Activated CD4-positive, alpha-beta T cell treated with anti-CD3 and anti-CD28 coated beads, Interleukin-2, amount 10 ng/mL, durations not matched to agents 24 days and 14 days (primary cell): ENCODE measurements around the gene NAALADL2. TPM values are rescaled to one million over a fixed set of nuclear protein-coding genes. Genes with fewer than 3 reads are reported as not detected.

Experiments used
- DNase-seq: peaks from one replicate; pipeline ENCODE4 v3.0.0; 2022
- H3K27ac Mint-ChIP-seq: one replicate; pipeline ENCODE4 v1.8.0; 2022; ENCODE audit warnings: mild to moderate bottlenecking, mixed read lengths
- H3K27me3 Mint-ChIP-seq: one replicate; pipeline ENCODE4 v1.8.0; 2022; ENCODE audit warnings: mixed read lengths
- H3K36me3 Mint-ChIP-seq: one replicate; pipeline ENCODE4 v1.8.0; 2022; ENCODE audit warnings: low read depth, mild to moderate bottlenecking, mixed read lengths
- H3K4me1 Mint-ChIP-seq: one replicate; pipeline ENCODE4 v1.8.0; 2021; ENCODE audit warnings: mixed read lengths
- H3K4me3 Mint-ChIP-seq: one replicate; pipeline ENCODE4 v1.8.0; 2022; ENCODE audit warnings: mild to moderate bottlenecking, moderate library complexity, mixed read lengths
- H3K9me3 Mint-ChIP-seq: one replicate; pipeline ENCODE4 v1.8.0; 2021; ENCODE audit warnings: mixed read lengths
- intact Hi-C: fragments of 100-400 bp; cut with micrococcal nuclease; formaldehyde crosslinking; loops from one replicate; pipeline ENCODE4 v1.15.1; 2023
- total RNA-seq: library from RNA; stranded (reverse); gene quantifications from 2 replicates; pipeline ENCODE4 v1.2.3, GENCODE V29; 2022

NAALADL2 gene
- total RNA-seq, 1 donor from 2014 or later, result not detected

GRCh38 chr3:175617247-175617646 is 758.1 kb downstream of the NAALADL2 start:
- H3K27me3 Mint-ChIP-seq, result no peaks in the 10 kb centered on the region
- H3K9me3 Mint-ChIP-seq, result no peaks in the 10 kb centered on the region
- H3K27ac Mint-ChIP-seq, result no peak overlapping the region
- H3K4me1 Mint-ChIP-seq, result no peaks in the 10 kb centered on the region
- H3K4me3 Mint-ChIP-seq, result no peak overlapping the region
- no peak for DNase-seq
- intact Hi-C loops, result no loop called here
- no peaks in the 10 kb centered on the region for H3K36me3 Mint-ChIP-seq

- DNase-seq, result no peak
- Mint-ChIP-seq H3K9me3 (no peaks in the 10 kb centered on the region), H3K4me3 (no peak overlapping the region), H3K27me3 (no peaks in the 10 kb centered on the region), H3K27ac (no peak overlapping the region), H3K36me3 (no peaks in the 10 kb centered on the region), H3K4me1 (no peaks in the 10 kb centered on the region)
- intact Hi-C loops, result no loop called here
Measured at GRCh38 chr3:175619369-175619768, 760.2 kb downstream of the NAALADL2 start.

GRCh38 chr3:175620093-175620492 is 761.0 kb downstream of the NAALADL2 start:
- H3K4me1 Mint-ChIP-seq, result no peaks in the 10 kb centered on the region
- no peaks in the 10 kb centered on the region for H3K27me3 Mint-ChIP-seq
- H3K4me3 Mint-ChIP-seq, result no peak overlapping the region
- intact Hi-C loops, result no loop called here
- no peaks in the 10 kb centered on the region for H3K9me3 Mint-ChIP-seq
- no peak for DNase-seq
- no peak overlapping the region for H3K27ac Mint-ChIP-seq
- no peaks in the 10 kb centered on the region for H3K36me3 Mint-ChIP-seq

GRCh38 chr3:175620532-175620931 is 761.4 kb downstream of the NAALADL2 start:
- intact Hi-C loops, result no loop called here
- no peak for DNase-seq
- Mint-ChIP-seq H3K36me3 (no peaks in the 10 kb centered on the region), H3K27ac (no peak overlapping the region), H3K4me3 (no peak overlapping the region), H3K4me1 (no peaks in the 10 kb centered on the region), H3K27me3 (no peaks in the 10 kb centered on the region), H3K9me3 (no peaks in the 10 kb centered on the region)

GRCh38 chr3:175640958-175641357 is 781.8 kb downstream of the NAALADL2 start:
- no peak for DNase-seq
- intact Hi-C loops, result no loop called here
- H3K36me3 Mint-ChIP-seq, result no peaks in the 10 kb centered on the region
- no peak overlapping the region for H3K27ac Mint-ChIP-seq
- no peaks in the 10 kb centered on the region for H3K4me1 Mint-ChIP-seq
- no peak overlapping the region for H3K4me3 Mint-ChIP-seq
- no peaks in the 10 kb centered on the region for H3K27me3 Mint-ChIP-seq
- peaks cover 4% of the 10 kb centered on the region for H3K9me3 Mint-ChIP-seq

GRCh38 chr3:175646865-175647264 is 787.7 kb downstream of the NAALADL2 start:
- no peaks in the 10 kb centered on the region for H3K27me3 Mint-ChIP-seq
- H3K27ac Mint-ChIP-seq, result no peak overlapping the region
- no peaks in the 10 kb centered on the region for H3K36me3 Mint-ChIP-seq
- intact Hi-C loops, result no loop called here
- H3K9me3 Mint-ChIP-seq, result peaks cover 4% of the 10 kb centered on the region
- H3K4me1 Mint-ChIP-seq, result no peaks in the 10 kb centered on the region
- no peak overlapping the region for H3K4me3 Mint-ChIP-seq
- no peak for DNase-seq

GRCh38 chr3:175648899-175649298 is 789.8 kb downstream of the NAALADL2 start:
- intact Hi-C loops, result no loop called here
- Mint-ChIP-seq H3K27me3 (no peaks in the 10 kb centered on the region), H3K36me3 (no peaks in the 10 kb centered on the region), H3K4me1 (no peaks in the 10 kb centered on the region), H3K9me3 (peaks cover 4% of the 10 kb centered on the region), H3K4me3 (no peak overlapping the region), H3K27ac (no peak overlapping the region)
- no peak for DNase-seq

GRCh38 chr3:175651716-175652115 is 792.6 kb downstream of the NAALADL2 start:
- Mint-ChIP-seq H3K4me1 (no peaks in the 10 kb centered on the region), H3K9me3 (no peaks in the 10 kb centered on the region)

GRCh38 chr3:175655351-175655750 is 796.2 kb downstream of the NAALADL2 start:
- no peak for DNase-seq
- intact Hi-C loops, result no loop called here
- no peaks in the 10 kb centered on the region for H3K27me3 Mint-ChIP-seq
- no peak overlapping the region for H3K4me3 Mint-ChIP-seq
- no peak overlapping the region for H3K27ac Mint-ChIP-seq
- no peaks in the 10 kb centered on the region for H3K36me3 Mint-ChIP-seq
- no peaks in the 10 kb centered on the region for H3K4me1 Mint-ChIP-seq
- no peaks in the 10 kb centered on the region for H3K9me3 Mint-ChIP-seq

More at GRCh38 chr3:175651716-175652115, 792.6 kb downstream of the NAALADL2 start:
- no peak overlapping the region for H3K27ac Mint-ChIP-seq
- no peak overlapping the region for H3K4me3 Mint-ChIP-seq
- no peaks in the 10 kb centered on the region for H3K36me3 Mint-ChIP-seq
- no peaks in the 10 kb centered on the region for H3K27me3 Mint-ChIP-seq
- DNase-seq, result no peak
- intact Hi-C loops, result no loop called here

- Mint-ChIP-seq H3K9me3 (no peaks in the 10 kb centered on the region), H3K36me3 (no peaks in the 10 kb centered on the region), H3K27ac (no peak overlapping the region), H3K27me3 (no peaks in the 10 kb centered on the region), H3K4me1 (no peaks in the 10 kb centered on the region), H3K4me3 (no peak overlapping the region)
- intact Hi-C loops, result no loop called here
- DNase-seq, result no peak
Measured at GRCh38 chr3:175656461-175656860, 797.3 kb downstream of the NAALADL2 start.

GRCh38 chr3:175659670-175660350 is 800.7 kb downstream of the NAALADL2 start:
- intact Hi-C loops, result no loop called here
- H3K27ac Mint-ChIP-seq, result no peak overlapping the region
- DNase-seq, result no peak
- no peaks in the 10 kb centered on the region for H3K36me3 Mint-ChIP-seq
- no peaks in the 10 kb centered on the region for H3K9me3 Mint-ChIP-seq
- H3K4me3 Mint-ChIP-seq, result no peak overlapping the region
- H3K4me1 Mint-ChIP-seq, result no peaks in the 10 kb centered on the region
- no peaks in the 10 kb centered on the region for H3K27me3 Mint-ChIP-seq

GRCh38 chr3:175662815-175663214 is 803.7 kb downstream of the NAALADL2 start:
- no peaks in the 10 kb centered on the region for H3K27me3 Mint-ChIP-seq
- H3K27ac Mint-ChIP-seq, result no peak overlapping the region
- no peak overlapping the region for H3K4me3 Mint-ChIP-seq
- H3K36me3 Mint-ChIP-seq, result no peaks in the 10 kb centered on the region
- H3K9me3 Mint-ChIP-seq, result no peaks in the 10 kb centered on the region
- H3K4me1 Mint-ChIP-seq, result no peaks in the 10 kb centered on the region
- intact Hi-C loops, result no loop called here
- no peak for DNase-seq

- Mint-ChIP-seq H3K4me3 (no peak overlapping the region), H3K27me3 (no peaks in the 10 kb centered on the region), H3K4me1 (no peaks in the 10 kb centered on the region), H3K9me3 (no peaks in the 10 kb centered on the region), H3K27ac (no peak overlapping the region), H3K36me3 (no peaks in the 10 kb centered on the region)
- intact Hi-C loops, result no loop called here
- no peak for DNase-seq
Measured at GRCh38 chr3:175664911-175665310, 805.8 kb downstream of the NAALADL2 start.

GRCh38 chr3:175668300-175668699 is 809.2 kb downstream of the NAALADL2 start:
- intact Hi-C loops, result no loop called here

GRCh38 chr3:175670557-175670956 is 811.4 kb downstream of the NAALADL2 start:
- intact Hi-C loops, result no loop called here
- Mint-ChIP-seq H3K4me3 (no peak overlapping the region), H3K36me3 (no peaks in the 10 kb centered on the region), H3K4me1 (no peaks in the 10 kb centered on the region), H3K9me3 (no peaks in the 10 kb centered on the region), H3K27ac (no peak overlapping the region), H3K27me3 (no peaks in the 10 kb centered on the region)
- no peak for DNase-seq

More at GRCh38 chr3:175668300-175668699, 809.2 kb downstream of the NAALADL2 start:
- no peak overlapping the region for H3K27ac Mint-ChIP-seq
- no peak for DNase-seq
- H3K36me3 Mint-ChIP-seq, result no peaks in the 10 kb centered on the region
- H3K4me1 Mint-ChIP-seq, result no peaks in the 10 kb centered on the region
- H3K27me3 Mint-ChIP-seq, result no peaks in the 10 kb centered on the region
- no peak overlapping the region for H3K4me3 Mint-ChIP-seq
- H3K9me3 Mint-ChIP-seq, result no peaks in the 10 kb centered on the region
